Trophoblast cell (in vitro differentiated cells and primary cell): ENCODE measurements around the gene RDH8.

Experiments used
- DNase-seq, 2 donors: peaks; one replicate each; pipeline ENCODE4 v3.0.0-alpha.2; 2016
- H2AFZ ChIP-seq: 2 replicates; pipeline ENCODE4 v1.6.1; 2013; ENCODE audit warnings: low read length, moderate library complexity, mild to moderate bottlenecking; ENCODE audit not compliant: insufficient read depth, poor library complexity
- H2AK5ac ChIP-seq: 2 replicates; pipeline ENCODE4 v1.6.1; 2013; ENCODE audit warnings: mild to moderate bottlenecking, low read length
- H2BK120ac ChIP-seq: 2 replicates; pipeline ENCODE4 v1.6.1; 2013; ENCODE audit warnings: low read length, mild to moderate bottlenecking, moderate library complexity; ENCODE audit not compliant: insufficient read depth, poor library complexity
- H2BK12ac ChIP-seq: 2 replicates; pipeline ENCODE4 v1.6.1; 2013; ENCODE audit warnings: mild to moderate bottlenecking, low read length, moderate library complexity
- H2BK5ac ChIP-seq: 2 replicates; pipeline ENCODE4 v1.6.1; 2013; ENCODE audit warnings: low read length, low read depth, moderate library complexity, mild to moderate bottlenecking; ENCODE audit not compliant: poor library complexity
- H3K14ac ChIP-seq: 2 replicates; pipeline ENCODE4 v1.6.1; 2013; ENCODE audit warnings: mild to moderate bottlenecking, low read length
- H3K18ac ChIP-seq: 2 replicates; pipeline ENCODE4 v1.6.1; 2013; ENCODE audit warnings: mild to moderate bottlenecking, low read length
- H3K23ac ChIP-seq: 2 replicates; pipeline ENCODE4 v1.6.1; 2013; ENCODE audit warnings: low read length
- H3K27ac ChIP-seq: 2 replicates; pipeline ENCODE4 v1.5.1; 2013; ENCODE audit warnings: low read depth, mild to moderate bottlenecking, inconsistent platforms, low read length, moderate library complexity
- H3K27me3 ChIP-seq: 2 replicates; pipeline ENCODE4 v1.6.1; 2013; ENCODE audit warnings: inconsistent platforms, mild to moderate bottlenecking, low read length, moderate library complexity; ENCODE audit not compliant: insufficient read depth
- H3K36me3 ChIP-seq, 2 experiments: 1 replicate in 1 of 2; 2 replicates in 1 of 2; pipeline ENCODE4 v1.6.1; 2013; ENCODE audit warnings: low read length in 2 of 2, mild to moderate bottlenecking in 2 of 2, moderate library complexity in 1 of 2; ENCODE audit not compliant: insufficient read depth in 2 of 2, control insufficient read depth in 1 of 2
- H3K4ac ChIP-seq: 2 replicates; pipeline ENCODE4 v1.6.1; 2013; ENCODE audit warnings: low read depth, mild to moderate bottlenecking, low read length, moderate library complexity
- H3K4me1 ChIP-seq, 2 experiments: 1 replicate in 1 of 2; 2 replicates in 1 of 2; pipeline ENCODE4 v1.6.1; 2013; ENCODE audit warnings: low read length in 2 of 2, mild to moderate bottlenecking in 2 of 2, moderate library complexity in 1 of 2; ENCODE audit not compliant: insufficient read depth in 2 of 2, control insufficient read depth in 1 of 2
- H3K4me2 ChIP-seq: 2 replicates; pipeline ENCODE4 v1.6.1; 2013; ENCODE audit warnings: inconsistent platforms, mild to moderate bottlenecking, low read length, moderate library complexity
- H3K4me3 ChIP-seq: 2 replicates; pipeline ENCODE4 v1.5.1; 2013; ENCODE audit warnings: mild to moderate bottlenecking, low read depth, low read length, inconsistent platforms
- H3K79me1 ChIP-seq: one replicate; pipeline ENCODE4 v1.6.1; 2013; ENCODE audit warnings: low read length
- H3K79me2 ChIP-seq: 2 replicates; pipeline ENCODE4 v1.6.1; 2013; ENCODE audit warnings: low read length, mild to moderate bottlenecking; ENCODE audit not compliant: control insufficient read depth, insufficient read depth, poor library complexity
- H3K9ac ChIP-seq: 2 replicates; pipeline ENCODE4 v1.6.1; 2013; ENCODE audit warnings: mild to moderate bottlenecking, low read length
- H3K9me3 ChIP-seq: 2 replicates; pipeline ENCODE4 v1.6.1; 2013; ENCODE audit warnings: low read depth, mild to moderate bottlenecking, control low read depth, inconsistent platforms, low read length; ENCODE audit not compliant: insufficient read depth
- H4K12ac ChIP-seq: 2 replicates; pipeline ENCODE4 v1.6.1; 2013; ENCODE audit warnings: low read depth, mild to moderate bottlenecking, low read length, moderate library complexity
- H4K8ac ChIP-seq: 2 replicates; pipeline ENCODE4 v1.6.1; 2013; ENCODE audit warnings: low read depth, mild to moderate bottlenecking, low read length, moderate library complexity
- H4K91ac ChIP-seq: one replicate; pipeline ENCODE4 v1.6.1; 2013; ENCODE audit warnings: low read depth, mild to moderate bottlenecking, low read length, moderate library complexity
- WGBS: extraction: QIAGEN DNeasy Blood & Tissue Kit; methylation state at CpG from one replicate; pipeline ENCODE4 v1.1.7; 2013; ENCODE audit warnings: missing lambda C conversion rate; ENCODE audit not compliant: insufficient read length, insufficient coverage; ENCODE audit errors: extremely low coverage; 5-methylcytosine and 5-hydroxymethylcytosine counted together

Gene RDH8

DNA sequence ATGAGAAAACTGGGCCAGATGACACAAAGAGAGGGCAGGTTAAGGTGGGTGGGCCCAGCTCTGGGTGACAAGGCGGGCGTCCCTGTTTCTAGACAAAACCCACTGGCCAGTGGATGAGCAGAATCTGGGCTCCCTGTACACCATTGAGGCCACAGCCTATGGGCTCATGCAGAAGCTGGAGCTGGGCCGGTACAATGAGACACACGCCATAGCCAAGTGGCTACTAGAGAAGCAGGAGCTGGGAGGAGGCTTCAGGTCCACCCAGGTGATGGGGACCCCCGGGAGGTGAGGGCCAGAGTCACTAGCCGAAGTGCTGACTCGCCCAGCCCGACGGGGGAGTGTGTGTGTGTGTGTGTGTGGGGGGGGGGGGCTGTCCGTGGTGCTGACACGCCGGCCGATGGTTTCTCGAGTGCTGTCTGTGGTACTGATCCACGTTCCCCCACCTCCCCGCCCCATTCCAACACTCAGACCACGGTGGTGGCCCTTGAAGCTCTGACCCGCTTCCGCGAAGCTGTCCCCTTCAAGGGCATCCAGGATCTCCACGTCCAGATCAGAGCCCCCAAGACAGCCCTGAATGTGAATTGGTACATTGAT is 48.5 kb downstream of the RDH8 start:
- Histone ChIP-seq H3K4me3 (no peak overlapping the region), H3K36me3 (no peaks in the 10 kb centered on the region), H3K27me3 (no peaks in the 10 kb centered on the region), H3K4me2 (no peak overlapping the region), H2AFZ (no peak overlapping the region), H4K12ac (no peak overlapping the region), H3K14ac (no peak overlapping the region), H3K79me1 (no peaks in the 10 kb centered on the region), H3K9ac (no peak overlapping the region), H4K8ac (no peak overlapping the region), H2BK12ac (no peak overlapping the region), H2AK5ac (no peak overlapping the region), H3K27ac (no peak overlapping the region), H3K18ac (no peak overlapping the region), H3K4me1 (no peaks in the 10 kb centered on the region), H3K4ac (no peak overlapping the region), H3K79me2 (no peaks in the 10 kb centered on the region), H3K9me3 (no peaks in the 10 kb centered on the region), H4K91ac (no peak overlapping the region), H2BK120ac (no peak overlapping the region), H3K23ac (no peak overlapping the region), H2BK5ac (no peak overlapping the region)
- no CpG with 5 or more reads among the region's 21 CpGs for WGBS
- no peak for DNase-seq

DNA sequence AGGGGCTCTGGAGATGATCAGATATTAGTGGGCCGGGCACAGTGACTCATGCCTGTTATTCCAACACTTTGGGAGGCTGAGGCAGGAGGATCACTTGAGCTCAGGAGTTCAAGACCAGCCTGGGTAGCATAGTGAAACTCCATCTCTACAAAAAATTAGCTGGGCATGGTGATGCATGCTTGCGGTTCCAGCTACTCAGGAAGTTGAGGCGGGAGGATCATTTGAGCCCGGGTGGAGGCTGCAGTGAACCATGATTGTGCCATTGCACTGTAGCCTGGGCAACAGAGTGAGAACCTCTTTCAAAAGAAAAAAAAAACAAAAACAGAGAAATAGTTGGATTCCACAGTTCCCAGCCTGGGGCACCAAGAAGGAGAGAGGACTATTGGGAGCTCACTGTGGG is 54.9 kb downstream of the RDH8 start:
- Histone ChIP-seq H3K9ac (no peak overlapping the region), H3K9me3 (peaks cover 3% of the 10 kb centered on the region), H3K4me3 (no peak overlapping the region), H3K79me1 (no peaks in the 10 kb centered on the region), H3K4ac (no peak overlapping the region), H3K23ac (no peak overlapping the region), H3K4me1 (no peaks in the 10 kb centered on the region), H3K27ac (no peak overlapping the region), H4K12ac (no peak overlapping the region), H4K8ac (no peak overlapping the region), H2AK5ac (no peak overlapping the region), H2BK120ac (no peak overlapping the region), H2BK5ac (no peak overlapping the region), H3K79me2 (no peaks in the 10 kb centered on the region), H2AFZ (no peak overlapping the region), H3K4me2 (no peak overlapping the region), H3K27me3 (no peaks in the 10 kb centered on the region), H2BK12ac (no peak overlapping the region), H4K91ac (no peak overlapping the region), H3K36me3 (no peaks in the 10 kb centered on the region), H3K18ac (no peak overlapping the region), H3K14ac (no peak overlapping the region)
- no peak for DNase-seq
- no CpG with 5 or more reads among the region's 4 CpGs for WGBS

- no CpG with 5 or more reads among the region's 6 CpGs for WGBS
- Histone ChIP-seq H3K36me3 (no peaks in the 10 kb centered on the region), H3K18ac (no peak overlapping the region), H2BK12ac (no peak overlapping the region), H2BK120ac (no peak overlapping the region), H4K12ac (no peak overlapping the region), H2AFZ (no peak overlapping the region), H3K4me1 (no peaks in the 10 kb centered on the region), H3K14ac (no peak overlapping the region), H3K27ac (no peak overlapping the region), H3K9me3 (peaks cover 9% of the 10 kb centered on the region), H4K8ac (no peak overlapping the region), H2AK5ac (no peak overlapping the region), H3K9ac (no peak overlapping the region), H3K4ac (no peak overlapping the region), H3K4me2 (no peak overlapping the region), H3K79me1 (no peaks in the 10 kb centered on the region), H3K79me2 (no peaks in the 10 kb centered on the region), H4K91ac (no peak overlapping the region), H3K27me3 (no peaks in the 10 kb centered on the region), H3K4me3 (no peak overlapping the region), H2BK5ac (no peak overlapping the region), H3K23ac (no peak overlapping the region)
- DNase-seq: no peak
Measured at GRCh38 chr19:10069046-10069445, 55.8 kb downstream of the RDH8 start.

DNA sequence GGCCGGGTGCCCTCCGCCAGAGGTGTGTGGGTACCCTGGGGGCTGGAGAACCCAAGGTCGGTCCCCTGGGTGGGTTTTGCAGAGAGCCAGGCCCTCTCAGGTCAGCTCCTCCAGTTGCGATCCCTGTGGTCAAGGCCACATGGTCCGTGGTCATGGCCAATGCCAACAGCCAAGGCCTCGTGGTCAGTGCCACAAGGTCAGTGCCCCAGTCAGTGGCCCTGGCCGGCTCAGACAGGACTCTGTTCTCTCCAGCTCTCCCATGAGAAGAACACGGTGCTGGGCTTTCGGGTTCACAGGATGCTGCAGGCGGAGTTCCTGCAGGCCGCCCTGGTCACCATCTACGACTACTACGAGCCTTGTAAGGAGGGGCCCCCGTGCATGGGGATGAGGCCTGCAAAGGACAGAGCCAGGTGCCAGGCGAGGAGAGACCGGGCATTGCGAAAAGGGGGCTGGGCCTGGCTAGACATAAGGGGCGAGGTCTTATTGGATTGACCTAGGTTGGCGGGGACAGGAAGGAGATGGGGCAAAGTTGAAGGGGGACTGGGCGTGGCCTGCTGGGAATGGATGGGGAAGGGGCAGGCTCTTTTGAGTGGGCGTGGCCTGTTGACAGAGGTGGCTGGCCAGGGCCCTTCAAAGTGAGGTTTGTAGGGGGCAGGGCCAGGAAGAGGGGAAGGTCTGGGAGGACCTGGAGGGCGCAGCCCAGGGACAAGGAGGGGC is 57.6 kb downstream of the RDH8 start:
- Histone ChIP-seq H3K4me2 (no peak overlapping the region), H3K27ac (no peak overlapping the region), H3K14ac (no peak overlapping the region), H3K23ac (no peak overlapping the region), H3K4me3 (no peak overlapping the region), H2BK12ac (no peak overlapping the region), H3K79me2 (no peaks in the 10 kb centered on the region), H2AK5ac (no peak overlapping the region), H3K18ac (no peak overlapping the region), H3K36me3 (no peaks in the 10 kb centered on the region), H3K4me1 (no peaks in the 10 kb centered on the region), H3K9me3 (peaks cover 9% of the 10 kb centered on the region), H3K79me1 (no peaks in the 10 kb centered on the region), H4K12ac (no peak overlapping the region), H2BK5ac (no peak overlapping the region), H2AFZ (no peak overlapping the region), H3K27me3 (no peaks in the 10 kb centered on the region), H3K9ac (no peak overlapping the region), H2BK120ac (no peak overlapping the region), H4K91ac (no peak overlapping the region), H3K4ac (no peak overlapping the region), H4K8ac (no peak overlapping the region)
- no CpG with 5 or more reads among the region's 22 CpGs for WGBS
- no peak for DNase-seq
